ENCODE data around the gene COL6A2. TPM values are rescaled to one million over a fixed set of nuclear protein-coding genes. Genes with fewer than 3 reads are reported as not detected.
"Not testable (repeated sequence)": the region's sequence is repeated elsewhere in the genome, so short reads cannot be mapped to it uniquely, and the experiment has no call there.

The COL6A2 gene
- total and polyA plus RNA-seq, 9 donors, result 481 to 1,002 (median 671) TPM

DNA sequence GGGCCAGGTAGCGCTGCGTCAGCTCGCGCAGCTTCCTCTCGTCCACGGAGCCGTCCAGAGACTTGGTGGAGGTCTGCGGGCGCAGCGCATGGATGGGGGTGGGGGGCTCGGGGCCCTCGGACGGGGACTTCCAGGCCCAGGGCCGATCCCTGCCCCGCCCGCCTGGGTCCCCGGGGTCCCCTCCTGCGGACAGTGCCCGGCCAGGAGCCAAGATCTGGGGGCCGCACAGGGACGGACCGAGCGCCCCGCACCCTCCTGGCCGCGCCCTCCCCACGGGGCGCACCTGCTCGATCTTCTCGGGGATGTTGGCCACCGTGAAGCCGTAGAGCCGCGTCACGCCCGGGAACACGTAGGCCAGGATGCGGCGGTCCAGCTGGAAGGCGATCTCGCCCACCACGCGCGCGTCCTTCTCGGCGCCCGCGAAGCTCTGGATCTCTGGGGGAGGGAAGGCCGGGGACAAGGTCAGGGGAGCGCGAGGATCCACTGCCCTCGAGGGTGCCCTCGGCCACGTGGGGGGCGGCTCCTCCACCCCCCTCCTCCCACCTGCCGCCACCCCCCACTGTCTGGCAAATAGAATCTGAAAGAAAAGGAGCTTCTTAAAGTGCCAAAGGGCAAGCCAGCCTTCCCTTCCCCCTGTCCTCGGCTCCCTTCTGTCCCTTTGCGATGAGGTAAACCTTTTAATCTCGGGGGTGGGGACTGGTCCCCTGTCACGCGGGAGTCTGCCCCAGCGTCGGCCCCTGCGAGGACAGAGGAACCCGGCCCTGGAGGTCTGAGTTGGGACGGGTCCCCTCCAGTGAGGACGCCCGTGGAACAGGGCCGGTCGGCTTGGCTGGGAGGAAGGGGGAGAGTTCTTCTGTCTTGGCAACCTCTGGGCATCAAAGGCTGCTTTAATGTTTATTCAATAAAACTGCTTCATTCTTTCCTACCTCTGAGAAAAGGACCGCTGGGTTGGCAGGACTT, 64.0 kb downstream of the COL6A2 start:
- DNase-seq, result peak; percentile 44
- Histone ChIP-seq H3K9me3 (replicated peaks; ENCODE audit: control insufficient read depth, low read depth, low read length) (no peaks in the 10 kb centered on the region), H3K4me3 (ENCODE audit: low read length) (no peak overlapping the region), H3K27me3 (ENCODE audit: control insufficient read depth, insufficient read depth, low read length) (peaks cover 15% of the 10 kb centered on the region), H3K36me3 (ENCODE audit: control insufficient read depth, insufficient read depth, low read length) (peaks cover 3% of the 10 kb centered on the region), H3K27ac (ENCODE audit: low read length) (no peak overlapping the region), H3K4me1 (ENCODE audit: control insufficient read depth, insufficient read depth, low read length) (peaks cover 2% of the 10 kb centered on the region)
- WGBS (ENCODE audit: insufficient coverage), result 68% methylated on average over 46 of the region's 72 CpGs

DNA sequence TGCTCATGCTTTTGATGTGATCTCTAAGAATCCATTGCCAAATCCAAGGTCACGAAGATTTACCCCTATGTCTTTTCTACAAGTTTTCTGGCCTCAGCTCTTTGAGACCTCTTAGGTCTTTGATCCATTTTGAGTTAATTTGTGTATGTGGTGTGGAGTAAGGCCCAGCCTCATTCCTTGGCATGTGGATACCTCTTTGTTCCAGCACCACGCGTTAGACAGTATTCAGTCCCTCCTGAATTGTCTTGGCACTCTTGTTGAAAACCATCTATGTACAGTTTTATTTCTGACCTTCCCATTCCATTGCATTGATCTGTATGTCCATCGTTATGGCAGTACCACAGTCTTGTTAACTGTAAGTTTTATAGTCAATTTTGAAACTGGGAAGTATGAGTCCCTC, 65.5 kb downstream of the COL6A2 start:
- 39% methylated on average over 2 of the region's 4 CpGs for WGBS (ENCODE audit: insufficient coverage)
- peaks cover 5% of the 10 kb centered on the region for H3K36me3 ChIP-seq (ENCODE audit: control insufficient read depth, insufficient read depth, low read length)
- no peak overlapping the region for H3K27ac ChIP-seq (ENCODE audit: low read length)

DNA sequence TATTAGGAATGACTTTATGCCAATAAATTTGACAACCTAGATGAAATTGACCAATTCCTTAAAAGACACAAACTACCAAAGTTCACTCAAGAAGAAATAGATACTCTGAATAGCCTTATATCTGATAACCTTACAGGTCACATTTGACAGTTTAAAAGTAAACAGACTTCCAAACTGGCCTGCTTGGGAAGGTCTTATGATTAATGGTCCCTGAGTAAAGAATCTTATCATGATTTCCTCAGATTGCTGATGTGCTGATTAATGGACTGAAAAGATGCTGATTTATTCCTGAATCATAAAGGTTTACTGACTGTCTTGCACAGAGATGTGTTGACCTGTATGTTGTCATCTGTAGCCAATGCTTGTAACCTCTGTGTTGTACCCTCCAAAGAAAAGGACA, 67.2 kb downstream of the COL6A2 start:
- H3K9me3 ChIP-seq (replicated peaks; ENCODE audit: control insufficient read depth, low read depth, low read length), result no peaks in the 10 kb centered on the region
- H3K4me3 ChIP-seq (ENCODE audit: low read length), result no peak overlapping the region
- peaks cover 2% of the 10 kb centered on the region for H3K4me1 ChIP-seq (ENCODE audit: control insufficient read depth, insufficient read depth, low read length)
- peaks cover 15% of the 10 kb centered on the region for H3K27me3 ChIP-seq (ENCODE audit: control insufficient read depth, insufficient read depth, low read length)
- no peak for DNase-seq
- H3K36me3 ChIP-seq (ENCODE audit: control insufficient read depth, insufficient read depth, low read length), result peaks cover 2% of the 10 kb centered on the region
- H3K27ac ChIP-seq (ENCODE audit: low read length), result no peak overlapping the region

More for the DNA sequence above, 65.5 kb downstream of the COL6A2 start:
- H3K4me3 ChIP-seq (ENCODE audit: low read length), result no peak overlapping the region
- H3K9me3 ChIP-seq (replicated peaks; ENCODE audit: control insufficient read depth, low read depth, low read length), result no peaks in the 10 kb centered on the region
- no peak for DNase-seq
- H3K27me3 ChIP-seq (ENCODE audit: control insufficient read depth, insufficient read depth, low read length), result peaks cover 15% of the 10 kb centered on the region
- peaks cover 2% of the 10 kb centered on the region for H3K4me1 ChIP-seq (ENCODE audit: control insufficient read depth, insufficient read depth, low read length)

DNA sequence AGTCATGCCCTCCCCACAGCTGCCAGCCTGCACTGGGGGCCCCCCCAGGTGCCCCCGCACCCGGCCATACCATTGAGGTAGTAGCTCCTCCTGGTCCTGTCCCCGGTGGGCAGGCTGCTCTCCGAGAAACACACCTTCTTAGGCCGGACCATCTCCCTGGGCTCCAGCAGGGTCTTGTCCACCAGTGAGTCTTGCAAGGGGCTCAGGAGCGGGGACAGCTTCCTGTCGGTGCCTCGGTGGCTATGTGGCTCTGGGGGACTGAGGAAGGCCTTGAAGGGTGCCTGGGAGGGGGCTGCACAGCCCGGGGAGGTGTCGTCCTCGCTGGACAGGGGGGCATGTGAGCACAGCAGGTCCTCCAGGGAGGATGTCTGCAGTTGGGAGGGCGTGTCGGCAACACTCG, 70.3 kb downstream of the COL6A2 start:
- no peak overlapping the region for H3K27ac ChIP-seq (ENCODE audit: low read length)
- H3K9me3 ChIP-seq (replicated peaks; ENCODE audit: control insufficient read depth, low read depth, low read length), result no peaks in the 10 kb centered on the region
- H3K36me3 ChIP-seq (ENCODE audit: control insufficient read depth, insufficient read depth, low read length), result peaks cover 2% of the 10 kb centered on the region
- WGBS (ENCODE audit: insufficient coverage), result 79% methylated on average over 9 of the region's 14 CpGs
- DNase-seq, result no peak
- H3K4me1 ChIP-seq (ENCODE audit: control insufficient read depth, insufficient read depth, low read length), result no peaks in the 10 kb centered on the region
- H3K27me3 ChIP-seq (ENCODE audit: control insufficient read depth, insufficient read depth, low read length), result no peaks in the 10 kb centered on the region
- no peak overlapping the region for H3K4me3 ChIP-seq (ENCODE audit: low read length)

DNA sequence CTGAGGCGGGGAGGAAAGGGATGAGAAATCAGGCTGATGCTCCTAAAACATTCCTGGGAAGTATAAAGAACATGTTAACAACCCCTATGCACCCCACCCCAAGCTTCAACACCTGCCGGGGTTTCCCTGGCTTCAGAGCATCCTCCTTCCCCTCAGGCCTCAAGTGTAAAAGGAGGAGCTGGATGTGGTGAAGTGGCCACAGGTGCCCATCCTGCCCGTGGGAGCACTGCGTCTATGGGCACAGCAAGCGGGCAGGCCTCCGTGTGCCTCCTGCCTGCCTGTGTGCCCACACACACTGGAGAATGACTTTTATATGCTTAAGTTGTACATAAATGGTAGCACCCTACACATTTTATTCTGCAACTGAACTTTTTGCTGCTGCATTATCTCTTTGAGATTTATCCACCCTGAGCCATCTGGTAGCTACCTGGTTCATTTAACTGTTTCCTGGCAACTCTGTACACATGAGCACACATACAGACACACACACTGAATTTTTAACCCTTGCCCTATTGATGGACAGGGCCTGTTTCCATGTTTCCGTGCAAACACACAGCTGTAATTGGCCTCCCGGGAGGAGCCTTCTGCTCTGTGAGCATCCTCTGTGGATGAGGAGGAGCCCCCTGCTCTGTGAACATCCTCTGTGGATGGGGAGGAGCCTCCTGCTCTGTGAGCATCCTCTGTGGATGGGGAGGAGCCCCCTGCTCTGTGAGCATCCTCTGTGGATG, 70.9 kb downstream of the COL6A2 start:
- Histone ChIP-seq H3K27me3 (ENCODE audit: control insufficient read depth, insufficient read depth, low read length) (no peaks in the 10 kb centered on the region), H3K4me1 (ENCODE audit: control insufficient read depth, insufficient read depth, low read length) (no peaks in the 10 kb centered on the region), H3K4me3 (ENCODE audit: low read length) (no peak overlapping the region), H3K27ac (ENCODE audit: low read length) (no peak overlapping the region), H3K9me3 (replicated peaks; ENCODE audit: control insufficient read depth, low read depth, low read length) (no peaks in the 10 kb centered on the region), H3K36me3 (ENCODE audit: control insufficient read depth, insufficient read depth, low read length) (peaks cover 2% of the 10 kb centered on the region)
- WGBS (ENCODE audit: insufficient coverage), result 20% methylated on average over 1 of the region's 8 CpGs
- no peak for DNase-seq

DNA sequence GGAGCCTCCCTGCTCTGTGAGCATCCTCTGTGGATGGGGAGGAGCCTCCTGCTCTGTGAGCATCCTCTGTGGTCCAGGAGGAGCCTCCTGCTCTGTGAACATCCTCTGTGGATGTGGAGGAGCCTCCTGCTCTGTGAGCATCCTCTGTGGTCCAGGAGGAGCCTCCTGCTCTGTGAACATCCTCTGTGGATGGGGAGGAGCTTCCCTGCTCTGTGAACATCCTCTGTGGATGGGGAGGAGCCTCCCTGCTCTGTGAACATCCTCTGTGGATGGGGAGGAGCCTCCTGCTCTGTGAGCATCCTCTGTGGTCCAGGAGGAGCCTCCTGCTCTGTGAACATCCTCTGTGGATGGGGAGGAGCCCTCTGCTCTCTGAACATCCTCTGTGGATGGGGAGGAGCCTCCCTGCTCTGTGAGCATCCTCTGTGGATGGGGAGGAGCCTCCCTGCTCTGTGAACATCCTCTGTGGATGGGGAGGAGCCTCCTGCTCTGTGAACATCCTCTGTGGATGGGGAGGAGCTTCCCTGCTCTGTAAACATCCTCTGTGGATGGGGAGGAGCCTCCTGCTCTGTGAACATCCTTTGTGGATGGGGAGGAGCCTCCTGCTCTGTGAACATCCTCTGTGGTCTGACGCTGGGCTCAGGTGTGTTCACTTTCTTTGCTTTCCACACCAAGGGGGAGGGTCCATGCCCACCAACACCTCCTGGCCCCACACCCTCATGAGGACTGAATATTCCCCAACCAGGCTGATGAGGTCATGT, 72.7 kb downstream of the COL6A2 start:
- not testable (repeated sequence) for DNase-seq; H3K4me3 ChIP-seq (ENCODE audit: low read length); H3K4me1 ChIP-seq (ENCODE audit: control insufficient read depth, insufficient read depth, low read length); H3K9me3 ChIP-seq (replicated peaks; ENCODE audit: control insufficient read depth, low read depth, low read length); H3K36me3 ChIP-seq (ENCODE audit: control insufficient read depth, insufficient read depth, low read length); H3K27ac ChIP-seq (ENCODE audit: low read length); H3K27me3 ChIP-seq (ENCODE audit: control insufficient read depth, insufficient read depth, low read length)
- 60% methylated on average over 1 of the region's 1 CpG for WGBS (ENCODE audit: insufficient coverage)

DNA sequence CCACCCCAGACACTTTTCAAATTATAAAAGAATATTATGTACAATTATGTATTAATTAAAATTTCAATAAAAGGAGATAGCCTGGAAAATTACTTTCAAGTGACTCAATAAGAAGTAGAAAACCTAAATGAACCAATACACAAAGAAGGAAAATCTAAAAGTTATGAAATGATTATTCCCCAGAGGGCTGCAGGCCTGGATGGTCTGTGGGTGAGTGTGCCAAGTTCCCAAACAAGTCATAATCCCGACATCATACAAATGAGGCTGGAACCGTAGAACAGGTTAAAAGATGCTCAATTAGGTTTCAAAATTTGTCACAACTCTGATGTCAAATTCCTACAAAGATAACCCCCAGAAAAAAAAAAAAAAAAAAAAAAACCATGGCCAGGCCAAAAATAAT, 73.7 kb downstream of the COL6A2 start:
- H3K27ac ChIP-seq (ENCODE audit: low read length), result no peak overlapping the region
- no CpG with 5 or more reads among the region's 2 CpGs for WGBS (ENCODE audit: insufficient coverage)
- DNase-seq, result no peak
- H3K27me3 ChIP-seq (ENCODE audit: control insufficient read depth, insufficient read depth, low read length), result no peaks in the 10 kb centered on the region
- H3K4me1 ChIP-seq (ENCODE audit: control insufficient read depth, insufficient read depth, low read length), result no peaks in the 10 kb centered on the region
- peaks cover 2% of the 10 kb centered on the region for H3K36me3 ChIP-seq (ENCODE audit: control insufficient read depth, insufficient read depth, low read length)
- peaks cover 9% of the 10 kb centered on the region for H3K9me3 ChIP-seq (replicated peaks; ENCODE audit: control insufficient read depth, low read depth, low read length)
- no peak overlapping the region for H3K4me3 ChIP-seq (ENCODE audit: low read length)

DNA sequence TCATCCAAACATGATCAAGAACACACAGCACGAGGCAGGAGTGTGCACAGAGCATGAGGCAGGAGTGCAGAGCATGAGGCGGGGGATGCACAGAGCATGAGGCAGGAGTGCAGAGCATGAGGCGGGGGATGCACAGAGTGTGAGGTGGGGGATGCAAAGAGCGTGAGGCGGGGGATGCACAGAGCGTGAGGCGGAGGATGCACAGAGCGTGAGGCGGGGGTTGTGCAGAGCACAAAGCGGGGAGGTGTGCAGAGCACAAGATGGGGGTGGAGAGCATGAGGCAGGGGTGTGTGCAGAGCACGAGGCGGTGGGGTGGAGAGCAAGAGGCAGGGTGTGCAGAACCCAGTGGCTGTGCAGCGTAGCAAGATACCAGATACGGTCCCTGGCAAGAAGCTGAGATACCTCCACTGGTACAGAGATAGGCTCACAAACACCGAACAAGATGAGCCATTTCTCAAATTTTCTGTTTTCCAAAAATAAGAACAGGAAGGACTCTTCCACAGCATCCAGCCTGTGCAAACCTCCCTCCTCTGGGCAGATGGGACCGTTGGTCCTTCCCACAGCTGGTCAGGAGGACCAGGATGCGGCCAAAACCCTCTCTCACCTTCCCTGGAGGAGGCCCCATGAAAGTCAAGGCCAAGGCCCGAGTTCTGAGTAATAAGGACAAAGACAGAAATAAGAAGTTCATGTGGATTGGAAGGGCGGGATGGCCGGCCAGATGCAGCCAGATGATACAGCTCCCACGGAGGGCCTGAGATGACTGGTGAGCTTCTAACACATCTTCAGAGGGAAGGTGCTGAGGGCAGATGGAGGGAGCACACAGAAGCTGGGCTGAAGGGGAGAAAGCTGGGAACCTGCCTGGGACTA, 74.3 kb downstream of the COL6A2 start:
- H3K4me3 ChIP-seq (ENCODE audit: low read length), result no peak overlapping the region
- 84% methylated on average over 15 of the region's 21 CpGs for WGBS (ENCODE audit: insufficient coverage)
- H3K27ac ChIP-seq (ENCODE audit: low read length), result no peak overlapping the region
- no peak for DNase-seq
- H3K4me1 ChIP-seq (ENCODE audit: control insufficient read depth, insufficient read depth, low read length), result no peaks in the 10 kb centered on the region
- peaks cover 13% of the 10 kb centered on the region for H3K9me3 ChIP-seq (replicated peaks; ENCODE audit: control insufficient read depth, low read depth, low read length)
- H3K27me3 ChIP-seq (ENCODE audit: control insufficient read depth, insufficient read depth, low read length), result no peaks in the 10 kb centered on the region
- H3K36me3 ChIP-seq (ENCODE audit: control insufficient read depth, insufficient read depth, low read length), result peaks cover 2% of the 10 kb centered on the region

DNA sequence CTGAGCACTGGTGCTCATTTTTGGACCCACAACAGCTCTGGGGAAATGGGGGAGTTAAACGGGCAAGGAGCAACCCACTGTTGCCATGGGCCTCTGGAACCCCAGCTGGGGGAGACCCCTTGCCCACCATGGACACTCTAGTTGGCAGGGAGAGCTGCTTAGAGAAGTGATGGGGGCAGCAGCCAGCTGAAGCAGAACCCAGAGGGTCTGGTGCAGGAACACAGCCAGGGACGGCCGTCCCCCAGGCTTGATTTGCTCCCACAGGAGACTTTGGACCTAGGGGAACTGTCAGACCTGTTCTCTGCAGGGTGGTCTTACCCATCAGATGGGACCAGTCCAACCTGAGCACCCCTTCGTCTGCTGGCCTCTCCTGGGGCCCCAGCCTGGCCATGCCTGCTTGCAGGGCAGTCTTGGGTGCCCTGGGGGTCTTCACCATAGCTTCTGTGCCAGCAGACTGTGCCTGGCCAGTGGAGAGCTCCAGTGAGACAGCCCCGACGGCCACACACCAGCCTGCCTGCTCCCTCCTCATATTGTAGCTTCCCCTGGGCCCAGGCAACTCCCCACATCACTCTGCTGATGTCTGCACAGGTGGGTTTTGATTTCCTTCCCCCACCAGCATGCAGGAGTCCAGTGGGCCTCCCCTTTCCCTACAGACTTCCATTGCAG, 75.1 kb downstream of the COL6A2 start:
- Histone ChIP-seq H3K27ac (ENCODE audit: low read length) (no peak overlapping the region), H3K36me3 (ENCODE audit: control insufficient read depth, insufficient read depth, low read length) (peaks cover 2% of the 10 kb centered on the region), H3K27me3 (ENCODE audit: control insufficient read depth, insufficient read depth, low read length) (no peaks in the 10 kb centered on the region), H3K4me1 (ENCODE audit: control insufficient read depth, insufficient read depth, low read length) (no peaks in the 10 kb centered on the region), H3K4me3 (ENCODE audit: low read length) (no peak overlapping the region), H3K9me3 (replicated peaks; ENCODE audit: control insufficient read depth, low read depth, low read length) (peaks cover 13% of the 10 kb centered on the region)
- no peak for DNase-seq
- 87% methylated on average over 4 of the region's 6 CpGs for WGBS (ENCODE audit: insufficient coverage)

All from muscle of leg (tissue), 11 donors.